ENCODE results near the gene ST6GALNAC4.

DNA sequence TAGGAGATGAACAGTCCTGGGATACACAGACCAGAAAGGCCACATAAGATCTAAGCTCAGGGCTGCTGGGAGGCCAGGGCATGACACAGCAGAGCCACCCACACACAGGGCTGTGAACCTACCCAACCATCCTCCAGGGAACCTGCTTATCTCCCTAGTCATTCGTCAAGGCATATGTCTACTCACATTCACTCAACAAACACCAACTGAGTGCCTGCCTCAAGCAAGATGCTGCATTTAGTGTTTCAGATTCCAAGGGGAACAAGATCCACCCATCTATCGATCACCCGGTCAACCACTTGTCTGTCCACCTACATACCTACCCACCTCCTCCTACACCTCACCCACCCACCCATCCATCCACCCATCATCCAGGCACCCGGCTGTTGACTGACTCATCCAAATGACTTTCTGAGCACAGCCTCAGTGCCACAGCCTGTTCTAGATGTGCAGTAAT, 19.0 kb upstream of the ST6GALNAC4 start:
- TF ChIP-seq NR2C2 (CRISPR knock-in tag; IDR thresholded peaks at IDR 0.05), result no peak
- no peak for TF ChIP-seq MYBL2 (CRISPR knock-in tag; IDR thresholded peaks at IDR 0.05)
- TF ChIP-seq, protein P1, sequence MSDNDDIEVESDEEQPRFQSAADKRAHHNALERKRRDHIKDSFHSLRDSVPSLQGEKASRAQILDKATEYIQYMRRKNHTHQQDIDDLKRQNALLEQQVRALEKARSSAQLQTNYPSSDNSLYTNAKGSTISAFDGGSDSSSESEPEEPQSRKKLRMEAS (CRISPR knock-in tag; IDR thresholded peaks at IDR 0.05), result no peak
- TF ChIP-seq, protein P2, sequence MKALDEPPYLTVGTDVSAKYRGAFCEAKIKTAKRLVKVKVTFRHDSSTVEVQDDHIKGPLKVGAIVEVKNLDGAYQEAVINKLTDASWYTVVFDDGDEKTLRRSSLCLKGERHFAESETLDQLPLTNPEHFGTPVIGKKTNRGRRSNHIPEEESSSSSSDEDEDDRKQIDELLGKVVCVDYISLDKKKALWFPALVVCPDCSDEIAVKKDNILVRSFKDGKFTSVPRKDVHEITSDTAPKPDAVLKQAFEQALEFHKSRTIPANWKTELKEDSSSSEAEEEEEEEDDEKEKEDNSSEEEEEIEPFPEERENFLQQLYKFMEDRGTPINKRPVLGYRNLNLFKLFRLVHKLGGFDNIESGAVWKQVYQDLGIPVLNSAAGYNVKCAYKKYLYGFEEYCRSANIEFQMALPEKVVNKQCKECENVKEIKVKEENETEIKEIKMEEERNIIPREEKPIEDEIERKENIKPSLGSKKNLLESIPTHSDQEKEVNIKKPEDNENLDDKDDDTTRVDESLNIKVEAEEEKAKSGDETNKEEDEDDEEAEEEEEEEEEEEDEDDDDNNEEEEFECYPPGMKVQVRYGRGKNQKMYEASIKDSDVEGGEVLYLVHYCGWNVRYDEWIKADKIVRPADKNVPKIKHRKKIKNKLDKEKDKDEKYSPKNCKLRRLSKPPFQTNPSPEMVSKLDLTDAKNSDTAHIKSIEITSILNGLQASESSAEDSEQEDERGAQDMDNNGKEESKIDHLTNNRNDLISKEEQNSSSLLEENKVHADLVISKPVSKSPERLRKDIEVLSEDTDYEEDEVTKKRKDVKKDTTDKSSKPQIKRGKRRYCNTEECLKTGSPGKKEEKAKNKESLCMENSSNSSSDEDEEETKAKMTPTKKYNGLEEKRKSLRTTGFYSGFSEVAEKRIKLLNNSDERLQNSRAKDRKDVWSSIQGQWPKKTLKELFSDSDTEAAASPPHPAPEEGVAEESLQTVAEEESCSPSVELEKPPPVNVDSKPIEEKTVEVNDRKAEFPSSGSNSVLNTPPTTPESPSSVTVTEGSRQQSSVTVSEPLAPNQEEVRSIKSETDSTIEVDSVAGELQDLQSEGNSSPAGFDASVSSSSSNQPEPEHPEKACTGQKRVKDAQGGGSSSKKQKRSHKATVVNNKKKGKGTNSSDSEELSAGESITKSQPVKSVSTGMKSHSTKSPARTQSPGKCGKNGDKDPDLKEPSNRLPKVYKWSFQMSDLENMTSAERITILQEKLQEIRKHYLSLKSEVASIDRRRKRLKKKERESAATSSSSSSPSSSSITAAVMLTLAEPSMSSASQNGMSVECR (CRISPR knock-in tag; IDR thresholded peaks at IDR 0.05; ENCODE audit: borderline replicate concordance), result no peak

Data from WTC11 (cell line).